PFSK-1 (cell line): ENCODE results near the gene STRN.

Experiments
- POLR2AphosphoS5 ChIP-seq: IDR thresholded peaks from 2 replicates; pipeline ENCODE4 v1.6.1; 2012; ENCODE audit warnings: low read depth, mild to moderate bottlenecking, control low read depth, low read length, moderate library complexity
- SIN3A ChIP-seq: IDR thresholded peaks from 2 replicates; pipeline ENCODE4 v1.6.1; 2012; ENCODE audit warnings: mild to moderate bottlenecking, low read length, moderate library complexity, borderline replicate concordance; ENCODE audit not compliant: insufficient read depth
- TAF1 ChIP-seq: IDR thresholded peaks from 2 replicates; pipeline ENCODE4 v1.6.1; 2012; ENCODE audit warnings: low read length, control low read depth, borderline replicate concordance; ENCODE audit not compliant: insufficient read depth
- TF ChIP-seq, protein P1 (sequence below), 2 experiments: IDR thresholded peaks; 2 replicates each; pipeline versions ENCODE4 v1.6.1 to v1.8.0; 2011 to 2012; ENCODE audit warnings: low read depth in 2 of 2, low read length in 2 of 2, control low read depth in 1 of 2, inconsistent platforms in 1 of 2, mild to moderate bottlenecking in 1 of 2, moderate library complexity in 1 of 2; ENCODE audit not compliant: insufficient read depth in 1 of 2

- TF ChIP-seq POLR2AphosphoS5 (no peak), SIN3A (no peak), TAF1 (no peak)
- TF ChIP-seq, protein P1, sequence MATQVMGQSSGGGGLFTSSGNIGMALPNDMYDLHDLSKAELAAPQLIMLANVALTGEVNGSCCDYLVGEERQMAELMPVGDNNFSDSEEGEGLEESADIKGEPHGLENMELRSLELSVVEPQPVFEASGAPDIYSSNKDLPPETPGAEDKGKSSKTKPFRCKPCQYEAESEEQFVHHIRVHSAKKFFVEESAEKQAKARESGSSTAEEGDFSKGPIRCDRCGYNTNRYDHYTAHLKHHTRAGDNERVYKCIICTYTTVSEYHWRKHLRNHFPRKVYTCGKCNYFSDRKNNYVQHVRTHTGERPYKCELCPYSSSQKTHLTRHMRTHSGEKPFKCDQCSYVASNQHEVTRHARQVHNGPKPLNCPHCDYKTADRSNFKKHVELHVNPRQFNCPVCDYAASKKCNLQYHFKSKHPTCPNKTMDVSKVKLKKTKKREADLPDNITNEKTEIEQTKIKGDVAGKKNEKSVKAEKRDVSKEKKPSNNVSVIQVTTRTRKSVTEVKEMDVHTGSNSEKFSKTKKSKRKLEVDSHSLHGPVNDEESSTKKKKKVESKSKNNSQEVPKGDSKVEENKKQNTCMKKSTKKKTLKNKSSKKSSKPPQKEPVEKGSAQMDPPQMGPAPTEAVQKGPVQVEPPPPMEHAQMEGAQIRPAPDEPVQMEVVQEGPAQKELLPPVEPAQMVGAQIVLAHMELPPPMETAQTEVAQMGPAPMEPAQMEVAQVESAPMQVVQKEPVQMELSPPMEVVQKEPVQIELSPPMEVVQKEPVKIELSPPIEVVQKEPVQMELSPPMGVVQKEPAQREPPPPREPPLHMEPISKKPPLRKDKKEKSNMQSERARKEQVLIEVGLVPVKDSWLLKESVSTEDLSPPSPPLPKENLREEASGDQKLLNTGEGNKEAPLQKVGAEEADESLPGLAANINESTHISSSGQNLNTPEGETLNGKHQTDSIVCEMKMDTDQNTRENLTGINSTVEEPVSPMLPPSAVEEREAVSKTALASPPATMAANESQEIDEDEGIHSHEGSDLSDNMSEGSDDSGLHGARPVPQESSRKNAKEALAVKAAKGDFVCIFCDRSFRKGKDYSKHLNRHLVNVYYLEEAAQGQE (IDR thresholded peaks at IDR 0.05; ENCODE audit: insufficient read depth in 1 of 2, low read depth in 2 of 2, low read length in 2 of 2) = no peak
These were observed 147.8 kb downstream of the STRN start for GRCh38 chr2:36818542-36818941.
